Measurements from ENCODE around the gene PAQR8.

The PAQR8 gene, protein sequence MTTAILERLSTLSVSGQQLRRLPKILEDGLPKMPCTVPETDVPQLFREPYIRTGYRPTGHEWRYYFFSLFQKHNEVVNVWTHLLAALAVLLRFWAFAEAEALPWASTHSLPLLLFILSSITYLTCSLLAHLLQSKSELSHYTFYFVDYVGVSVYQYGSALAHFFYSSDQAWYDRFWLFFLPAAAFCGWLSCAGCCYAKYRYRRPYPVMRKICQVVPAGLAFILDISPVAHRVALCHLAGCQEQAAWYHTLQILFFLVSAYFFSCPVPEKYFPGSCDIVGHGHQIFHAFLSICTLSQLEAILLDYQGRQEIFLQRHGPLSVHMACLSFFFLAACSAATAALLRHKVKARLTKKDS

DNA sequence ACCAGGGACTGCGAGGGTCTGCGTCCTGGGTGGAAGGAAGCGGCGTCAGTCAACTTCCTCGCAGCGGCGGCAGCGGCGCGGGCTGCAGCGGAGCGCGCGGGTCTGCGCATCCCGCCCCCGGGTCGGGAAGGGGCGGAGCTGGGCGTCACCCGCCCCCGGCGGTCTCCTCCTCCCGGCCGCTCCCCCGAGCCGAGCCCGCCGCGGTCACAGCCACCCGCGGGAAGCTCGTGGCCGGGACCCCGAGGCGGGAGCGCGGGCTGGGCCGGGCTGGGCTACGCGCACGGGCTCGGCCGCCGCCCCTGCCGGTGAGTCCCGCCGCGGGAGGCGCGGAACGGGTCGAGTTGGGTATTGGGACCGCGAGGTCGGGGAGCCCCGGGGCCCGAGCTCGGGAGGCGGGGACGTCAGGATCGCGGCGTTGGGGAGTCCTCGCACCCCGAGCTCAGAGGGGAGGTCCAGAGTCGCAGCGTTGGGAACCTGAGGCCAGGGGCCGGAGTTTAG lies at the start of gene PAQR8:
PAQR8 (plus strand) TSS at position 207 of the 498 bp plus-strand sequence. CDS start 41,063 bp downstream, outside the sequence.
- peak; percentile 81 for DNase-seq

DNA sequence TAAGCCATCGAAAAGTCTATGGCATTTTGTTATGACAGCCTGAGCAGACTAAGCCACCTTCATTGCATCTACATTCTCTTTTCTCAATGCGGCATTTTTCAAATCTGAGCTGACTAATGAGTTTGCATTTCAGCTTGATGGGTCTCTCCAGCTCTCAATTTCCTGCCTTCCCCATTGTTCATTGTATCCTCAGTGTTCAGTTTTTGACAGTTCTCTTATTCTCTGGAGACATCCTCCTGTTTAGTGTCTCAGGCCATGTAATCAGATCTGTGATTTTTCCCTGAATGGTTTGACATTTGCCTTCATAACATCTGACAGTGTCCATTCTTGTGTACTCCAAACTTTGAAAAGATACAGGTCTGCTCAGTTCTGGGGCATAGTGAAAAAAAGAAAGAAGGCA lies 49.5 kb upstream of the PAQR8 start:
- no peak for DNase-seq

DNA sequence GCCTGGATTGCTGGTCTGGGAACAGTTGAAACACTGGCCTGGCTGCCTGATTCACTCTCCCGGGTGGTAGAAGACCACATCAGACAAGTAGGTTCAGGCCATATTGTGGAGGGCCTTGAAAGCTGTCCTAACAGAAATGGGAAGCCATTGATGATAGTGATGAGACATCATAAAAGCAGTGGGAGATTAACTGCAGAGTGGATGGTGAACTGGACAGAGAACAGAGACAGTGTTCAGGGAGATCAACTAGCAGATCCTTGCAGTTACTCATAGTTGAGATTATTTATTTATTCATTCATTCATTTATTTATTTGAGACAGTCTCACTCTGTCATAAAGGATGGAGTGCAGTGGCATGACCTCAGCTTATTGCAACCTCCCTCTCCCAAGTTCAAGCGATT lies 47.2 kb upstream of the PAQR8 start:
- no peak for DNase-seq

DNA sequence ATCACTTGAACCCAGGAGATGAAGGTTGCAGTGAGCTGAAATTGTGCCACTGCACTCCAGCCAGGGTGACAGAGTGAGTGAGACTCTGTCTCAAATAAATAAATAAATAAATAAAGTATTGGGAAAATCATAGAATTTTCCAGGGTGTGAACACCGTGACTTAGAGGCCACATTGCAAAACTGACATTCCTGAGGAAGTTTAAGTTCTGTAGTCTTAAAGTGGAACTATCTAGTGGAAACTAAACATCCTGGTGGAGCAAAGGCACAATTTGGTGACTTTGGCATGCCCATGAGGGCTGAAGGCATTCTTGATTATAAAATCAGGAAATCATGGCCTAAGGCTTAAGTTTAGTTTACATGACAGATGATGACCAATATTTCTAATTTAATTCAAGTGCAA lies 44.7 kb upstream of the PAQR8 start:
- peak; percentile 42 for DNase-seq

DNA sequence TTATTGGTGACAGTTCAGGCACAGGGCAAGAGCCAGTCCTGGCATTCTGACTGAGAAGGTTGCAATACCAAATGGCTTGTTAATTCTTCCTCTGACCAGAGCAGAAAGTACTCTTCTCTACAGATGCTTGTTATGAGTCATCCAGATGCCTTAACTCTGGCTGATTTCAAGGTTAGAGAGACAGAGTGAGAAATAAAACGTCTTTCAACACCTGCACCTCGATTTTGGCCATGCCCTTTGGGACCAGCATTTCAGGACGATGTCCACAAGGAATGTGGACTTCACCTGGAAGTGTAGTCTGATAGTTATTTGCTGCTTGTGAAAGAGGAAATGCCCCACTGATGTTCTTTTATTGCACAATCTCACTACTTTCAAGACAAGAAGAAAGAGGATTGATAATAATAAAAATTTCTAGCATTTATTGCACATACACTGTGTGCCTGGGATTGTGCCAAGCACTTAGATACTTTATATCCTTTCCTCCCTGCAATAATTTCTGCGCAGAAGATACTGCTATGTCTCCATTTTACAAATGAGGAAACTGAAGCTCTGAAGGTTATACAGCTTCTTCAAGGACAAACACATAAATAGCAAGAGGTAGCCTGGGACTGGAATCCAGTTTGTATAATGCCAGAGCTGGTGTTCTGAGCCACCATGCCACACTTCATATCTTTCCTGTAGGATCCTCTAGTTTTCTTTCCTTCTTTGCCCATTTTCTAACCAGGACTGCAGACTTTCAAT lies 43.9 kb upstream of the PAQR8 start:
- DNase-seq: peak; percentile 55

DNA sequence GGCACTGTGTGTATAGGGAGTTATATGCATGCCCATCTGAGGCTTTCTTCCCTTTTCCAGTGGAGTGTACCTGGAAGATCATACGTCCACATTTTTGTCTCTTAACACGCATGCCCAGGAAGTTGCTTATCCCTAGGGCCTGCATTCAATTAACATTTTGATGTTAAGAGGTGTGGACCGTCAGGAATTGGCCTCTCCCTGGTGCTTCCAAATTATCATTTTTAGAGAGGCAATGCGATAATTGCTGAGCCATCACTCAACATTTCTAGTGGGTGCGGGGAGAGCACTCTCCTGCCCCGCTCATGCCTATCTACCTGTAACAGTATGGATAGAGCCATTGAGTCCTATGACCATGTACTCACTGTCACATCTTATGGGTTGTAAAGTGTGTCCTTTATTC lies 37.8 kb upstream of the PAQR8 start:
- DNase-seq: no peak

DNA sequence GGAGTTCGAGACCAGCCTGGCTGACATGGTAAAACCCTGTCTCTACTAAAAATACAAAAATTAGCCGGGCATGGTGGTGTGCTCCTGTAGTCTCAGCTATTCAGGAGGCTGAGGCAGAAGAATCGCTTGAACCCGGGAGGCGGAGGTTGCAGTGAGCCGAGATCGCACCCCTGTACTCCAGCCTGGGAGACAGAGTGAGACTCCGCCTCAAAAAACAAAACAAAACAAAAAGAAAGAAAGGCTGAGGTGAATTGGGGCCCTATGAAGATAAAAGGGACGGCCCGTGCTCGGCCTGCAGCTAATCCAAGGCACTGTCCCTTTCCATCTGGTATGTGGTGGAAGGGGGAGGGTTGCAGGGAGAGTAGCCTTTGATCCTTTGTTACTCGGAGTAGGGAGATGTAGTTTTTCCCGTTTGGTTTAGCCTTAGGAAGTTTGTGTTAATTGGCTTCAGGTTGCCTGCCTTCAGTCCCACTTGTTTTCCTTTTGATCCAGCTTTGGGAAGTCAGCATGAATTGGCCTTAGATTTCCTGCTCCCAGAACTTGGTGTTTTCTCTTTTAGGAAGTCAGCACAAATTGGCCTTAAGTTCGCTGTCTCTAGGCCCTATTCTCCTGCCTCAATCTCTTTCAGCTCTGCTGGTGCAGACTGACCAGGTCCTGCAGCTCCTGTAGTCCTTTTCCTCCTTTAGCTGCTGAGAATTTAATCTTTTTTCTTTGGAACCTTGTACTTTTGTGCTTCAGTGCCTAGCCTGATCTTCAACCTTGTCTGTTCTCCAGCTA lies 36.1 kb upstream of the PAQR8 start:
- DNase-seq: no peak

DNA sequence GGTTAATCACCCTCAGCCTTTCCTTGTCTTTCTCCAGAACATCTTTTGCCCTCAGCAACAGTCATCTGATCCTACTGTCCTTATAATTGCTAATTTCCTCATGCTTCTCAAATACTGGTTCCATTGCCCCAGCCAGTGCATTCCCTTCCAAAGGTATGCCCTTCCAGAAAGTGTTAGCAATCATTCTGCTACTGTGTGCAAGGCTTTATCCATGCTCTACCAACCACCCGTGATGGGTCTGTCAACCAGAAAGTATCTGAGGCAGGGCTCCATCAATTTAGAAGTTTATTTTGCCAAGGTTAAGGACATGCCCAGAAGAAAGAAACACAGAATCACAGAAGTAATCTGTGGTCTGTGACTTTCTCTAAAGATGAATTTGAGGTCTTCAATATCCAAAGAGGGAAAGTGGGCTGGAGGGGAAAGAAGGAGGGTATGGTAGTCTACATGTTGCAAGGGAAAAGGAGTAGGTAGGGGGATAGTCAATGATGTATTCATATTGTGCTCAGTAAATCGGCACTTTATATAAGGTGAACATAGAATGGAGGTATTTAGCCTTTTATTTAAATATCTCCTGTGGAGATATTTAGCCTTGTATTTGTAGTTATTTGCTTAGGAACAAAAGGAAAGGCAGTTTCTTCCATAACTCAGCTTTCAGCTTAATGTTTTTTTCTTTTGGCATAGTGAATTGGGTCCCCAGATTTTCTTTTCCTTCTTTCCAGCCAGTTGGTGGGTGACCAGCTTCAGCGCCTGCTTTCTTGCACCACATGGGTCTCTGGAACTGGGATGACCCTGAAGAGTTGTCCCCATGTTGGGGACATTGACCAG lies 35.2 kb upstream of the PAQR8 start:
- no peak for DNase-seq

DNA sequence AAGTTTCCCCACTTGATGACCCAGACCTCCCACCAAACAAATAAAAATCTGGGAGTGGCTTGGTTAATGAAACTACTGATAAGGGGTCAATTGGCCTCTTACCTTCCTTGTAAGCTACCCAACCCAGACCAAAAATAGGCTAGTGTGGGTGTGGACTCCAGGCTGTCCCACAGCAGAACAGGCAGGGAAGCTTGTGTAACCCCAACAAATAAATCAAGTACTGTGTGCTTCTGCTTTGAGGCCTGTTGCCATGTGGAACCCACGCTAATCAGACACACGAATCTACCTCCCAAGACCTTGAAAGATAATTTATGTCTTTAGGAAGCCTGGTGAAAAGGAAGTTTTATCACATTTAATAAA lies 33.7 kb upstream of the PAQR8 start:
- no peak for DNase-seq

DNA sequence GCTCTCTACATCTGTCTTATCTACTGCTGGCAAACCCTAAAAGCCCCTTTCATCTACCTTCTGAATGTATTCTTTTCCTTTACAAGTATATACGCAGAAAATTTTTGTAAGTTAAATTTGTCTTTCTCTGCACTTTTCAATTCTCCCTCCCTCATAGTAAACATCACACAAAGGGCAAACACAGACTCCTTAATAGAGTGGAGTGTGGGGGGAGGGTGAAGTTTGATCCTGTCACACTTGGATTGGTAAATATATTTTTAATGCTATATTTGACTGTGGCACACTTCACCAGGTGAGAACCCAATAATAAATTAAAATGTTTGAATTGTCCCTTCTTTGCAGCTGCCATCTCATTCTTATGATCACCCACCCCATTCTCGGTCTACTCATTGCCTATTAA lies 33.2 kb upstream of the PAQR8 start:
- DNase-seq: no peak

DNA sequence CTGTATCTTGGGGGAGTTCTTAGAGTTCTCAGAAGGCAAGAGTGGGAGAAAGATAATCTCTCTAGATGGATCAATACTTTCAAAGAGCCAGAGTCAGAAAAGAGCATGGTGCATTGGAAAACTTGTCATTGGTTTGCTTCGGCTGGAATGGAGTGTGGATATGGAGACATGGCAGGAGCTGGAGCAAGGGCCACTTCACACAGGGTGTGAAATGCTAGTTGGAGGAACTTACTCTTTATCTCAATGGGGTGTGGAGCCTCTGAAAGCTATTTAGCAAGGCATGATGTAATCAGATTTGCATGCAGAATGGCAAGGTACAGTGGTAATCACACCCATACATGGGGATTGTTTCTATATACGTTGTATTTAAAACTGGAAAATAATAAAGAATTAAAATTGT lies 31.5 kb upstream of the PAQR8 start:
- DNase-seq: no peak

DNA sequence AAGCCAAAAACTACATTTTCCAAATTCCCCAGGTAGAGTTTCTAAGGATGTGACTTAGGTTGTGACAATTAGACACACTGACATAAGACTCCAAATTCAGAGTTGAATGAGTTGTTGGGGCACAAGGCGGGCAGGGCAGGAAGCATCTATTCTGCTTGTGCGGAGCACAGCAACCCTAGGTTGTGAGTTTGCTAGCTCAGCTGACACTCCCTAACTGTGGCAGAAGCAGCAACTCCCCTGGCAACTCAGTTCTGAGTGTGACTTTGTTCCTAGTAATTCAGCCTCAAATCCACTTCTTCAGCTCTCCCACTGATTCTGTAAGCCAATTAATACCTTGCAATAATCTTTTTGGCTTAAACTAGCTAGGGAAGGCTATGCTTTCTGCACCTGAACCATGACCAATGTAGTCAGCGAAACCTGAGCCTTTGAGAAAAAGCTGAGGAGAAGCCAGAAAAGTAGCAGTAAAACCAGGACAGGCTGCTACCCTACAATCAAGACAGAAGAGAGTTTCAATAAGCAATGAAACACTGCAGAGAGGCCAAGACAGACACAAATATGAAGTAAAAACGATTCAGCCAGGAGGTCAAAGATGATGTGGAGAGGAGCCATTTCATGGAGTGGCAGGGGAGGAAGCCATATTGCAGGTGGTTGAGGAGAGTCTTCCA lies 30.0 kb upstream of the PAQR8 start:
- DNase-seq: no peak

DNA sequence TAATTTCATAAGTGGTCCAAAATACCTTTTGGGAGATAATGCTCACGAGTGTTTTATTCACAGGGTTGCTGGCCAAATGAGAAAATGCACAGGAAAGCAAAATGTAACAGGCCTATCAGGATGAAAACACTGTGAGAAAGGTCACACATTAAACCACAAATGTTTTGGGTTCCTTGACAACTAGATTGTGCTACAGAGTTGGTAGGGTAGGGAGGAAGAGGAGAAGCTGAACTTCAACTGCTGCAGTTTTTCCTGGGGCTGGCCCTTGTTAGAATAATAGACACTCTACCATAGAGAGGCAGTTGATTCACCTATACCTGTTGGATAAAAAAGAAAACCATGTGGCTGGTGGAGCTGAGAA lies 28.1 kb upstream of the PAQR8 start:
- DNase-seq: no peak

DNA sequence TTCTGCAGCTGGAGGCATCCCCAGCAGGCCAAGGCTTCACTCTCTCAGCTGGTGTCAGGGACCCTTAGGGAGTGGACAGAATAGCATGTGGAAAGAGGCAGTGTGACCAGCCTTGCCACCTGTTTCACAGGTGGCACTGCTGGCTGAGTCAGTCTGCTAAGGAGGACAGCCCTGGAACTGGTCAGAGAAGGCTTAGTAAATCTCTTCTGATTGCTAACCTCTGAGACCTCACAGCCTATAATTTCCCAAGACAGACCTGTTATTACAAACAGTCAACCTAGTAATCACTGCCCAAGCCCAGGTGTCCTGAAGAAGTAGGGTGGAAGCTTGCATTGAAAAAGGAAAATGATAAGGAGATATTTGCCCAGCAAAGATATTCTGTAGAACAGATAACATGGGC lies 26.4 kb upstream of the PAQR8 start:
- no peak for DNase-seq

DNA sequence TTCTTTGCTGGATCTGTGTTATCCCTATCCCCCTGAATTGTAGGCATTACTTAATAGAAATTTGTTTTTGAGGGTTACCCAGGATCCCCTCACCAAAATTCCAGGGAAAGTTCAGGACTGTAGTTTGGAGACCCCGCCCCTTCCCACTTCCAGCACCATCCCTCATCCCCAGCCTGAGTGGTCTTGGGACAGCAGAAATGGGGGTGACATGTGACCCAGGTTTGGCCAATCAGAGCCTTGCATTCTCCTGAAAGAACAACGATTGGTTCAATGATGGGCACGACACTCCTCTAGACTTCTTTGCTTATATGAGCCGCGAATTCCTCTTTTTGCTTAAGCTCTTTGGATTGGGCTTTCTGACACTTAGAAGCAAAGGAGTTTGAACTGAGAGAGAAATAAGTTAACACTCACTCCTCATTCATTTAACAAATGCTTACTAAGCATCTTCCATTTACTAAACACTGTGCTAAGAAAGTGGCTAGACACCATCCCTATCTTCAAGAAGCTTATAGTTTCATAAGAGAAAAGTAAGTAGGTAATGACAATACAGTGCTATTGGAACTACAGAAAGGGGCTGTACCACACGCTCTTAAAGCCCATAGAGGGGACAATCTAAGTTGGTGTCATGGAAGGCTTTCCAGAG lies 24.9 kb upstream of the PAQR8 start:
- no peak for DNase-seq

DNA sequence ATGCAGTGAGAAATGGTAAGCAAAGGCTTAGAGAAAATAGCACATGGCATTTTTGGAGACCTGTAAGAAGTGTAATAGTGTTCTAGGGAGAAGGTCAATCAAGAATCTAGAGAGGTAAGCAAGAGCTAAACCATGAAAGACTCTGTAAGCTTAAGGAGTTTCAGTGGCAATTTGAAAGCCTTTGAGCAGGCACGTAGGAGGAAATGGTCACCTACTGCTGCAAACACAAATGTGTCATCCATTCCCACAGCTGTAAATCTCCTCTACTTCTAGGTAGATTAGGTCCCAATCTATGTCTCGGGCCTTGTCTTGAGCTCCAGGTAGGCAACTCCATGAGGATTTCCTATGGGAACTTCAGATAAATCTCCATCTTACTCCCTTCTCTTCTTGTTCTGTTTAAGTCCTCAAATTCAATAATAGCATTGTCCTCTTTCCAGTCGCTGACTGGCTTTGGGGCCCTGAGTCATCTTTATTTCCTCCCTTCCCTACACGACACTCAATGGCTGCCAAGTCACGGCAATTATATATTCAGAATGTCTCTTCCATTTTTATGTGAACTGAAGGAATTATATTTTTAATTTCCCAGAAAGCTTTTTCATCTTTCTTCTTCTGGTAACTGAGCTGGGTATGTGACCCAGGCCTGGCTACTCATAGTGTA lies 24.2 kb upstream of the PAQR8 start:
- no peak for DNase-seq

DNA sequence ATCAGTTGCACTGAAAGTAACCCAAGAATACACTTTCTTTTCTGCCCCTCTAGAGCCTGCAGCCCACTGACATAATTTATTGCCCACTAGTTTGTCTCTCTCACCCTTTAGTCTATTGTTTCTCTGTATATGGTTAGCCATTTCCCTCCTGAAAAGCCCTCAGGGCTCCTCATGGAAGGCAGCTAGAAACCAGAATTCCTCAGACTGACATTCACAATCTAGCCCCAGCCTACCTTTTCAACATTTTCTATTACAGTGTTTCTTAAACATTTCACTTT lies 21.4 kb upstream of the PAQR8 start:
- DNase-seq: no peak

DNA sequence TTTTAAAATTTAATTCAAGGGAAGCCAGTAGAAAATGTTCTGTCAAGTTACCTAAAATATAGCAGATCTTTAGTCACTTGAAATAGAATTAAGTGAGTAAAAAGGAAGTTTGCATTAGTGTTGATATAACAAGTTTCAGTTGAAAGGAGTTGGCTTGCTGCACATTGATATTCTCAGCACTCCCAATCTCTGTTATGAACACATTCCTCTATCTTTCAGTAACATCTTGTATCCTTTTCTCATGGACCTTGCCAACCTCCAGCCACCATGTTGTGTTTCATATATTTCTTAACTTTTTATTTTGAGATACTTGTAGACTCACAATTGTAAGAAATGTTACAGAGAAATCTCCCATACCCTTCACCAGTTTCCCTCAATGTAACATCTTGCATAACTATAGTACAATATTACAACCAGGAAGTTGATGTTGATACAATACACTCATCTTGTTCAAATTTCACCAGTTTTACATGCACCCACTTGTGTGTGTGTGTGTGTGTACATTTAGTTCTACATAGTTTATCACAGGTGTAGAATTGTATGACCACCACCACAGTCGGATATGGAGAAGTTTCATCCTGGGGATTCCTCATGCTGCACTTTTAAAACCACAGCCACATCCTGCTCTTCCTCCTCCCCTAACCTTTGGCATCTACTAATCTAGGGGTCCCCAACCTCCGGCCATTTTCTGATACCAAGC lies 20.2 kb upstream of the PAQR8 start:
- DNase-seq: peak; percentile 50

DNA sequence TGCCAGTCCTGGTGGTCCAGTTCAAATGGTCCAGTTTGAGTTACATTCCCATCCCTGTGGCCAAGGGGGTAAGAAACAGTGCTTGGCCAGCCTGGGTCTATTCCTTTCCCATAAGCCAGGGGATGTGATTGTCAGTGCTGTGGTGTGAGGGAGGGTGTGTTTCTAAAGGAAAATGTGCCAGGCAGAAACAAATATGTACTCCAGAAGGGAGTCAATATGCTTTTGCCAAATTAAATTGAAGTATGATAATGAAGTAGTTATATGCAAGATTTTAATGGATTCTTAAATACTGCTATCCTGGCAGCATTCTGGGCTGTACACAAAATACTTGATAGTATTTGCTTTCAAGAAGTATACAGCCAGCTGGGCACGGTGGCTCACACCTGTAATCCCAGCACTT lies 16.6 kb upstream of the PAQR8 start:
- no peak for DNase-seq

DNA sequence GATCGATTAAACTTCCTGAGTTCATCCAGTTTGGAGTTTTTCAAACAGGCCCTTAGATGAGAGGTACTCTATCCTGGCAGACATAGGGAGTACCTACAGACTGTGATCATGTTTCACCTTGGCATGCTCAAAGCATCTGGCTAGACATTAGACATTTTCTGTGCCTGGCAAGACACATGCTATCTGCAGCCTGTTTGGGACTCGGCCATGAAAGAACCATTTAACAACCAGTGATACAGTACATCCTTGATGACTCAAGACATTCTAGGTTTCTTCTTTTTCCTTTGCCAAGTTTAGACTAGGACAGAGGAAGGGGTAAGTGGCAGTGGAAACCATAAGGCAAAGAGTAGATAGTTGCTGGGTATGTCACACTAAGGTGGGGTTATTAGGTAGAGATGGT lies 15.4 kb upstream of the PAQR8 start:
- DNase-seq: no peak

DNA sequence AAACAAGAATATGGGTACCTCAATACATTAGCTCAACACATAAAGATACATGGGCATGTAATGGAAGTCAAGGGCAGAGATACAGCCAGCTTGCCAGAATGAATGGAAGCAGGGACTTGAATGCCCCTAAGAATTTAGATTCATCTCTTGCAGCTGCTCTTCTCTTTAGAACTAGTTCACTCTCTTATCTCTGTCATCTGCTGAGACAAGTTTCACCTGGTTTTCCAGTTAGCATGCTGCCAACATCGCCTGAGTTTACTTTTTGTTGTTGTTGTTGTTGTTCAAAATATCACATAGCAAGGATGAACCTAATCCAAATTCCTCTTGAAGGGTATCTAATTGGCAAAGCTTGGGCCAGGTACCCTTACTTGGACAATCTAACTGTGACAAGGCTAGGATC lies 14.1 kb upstream of the PAQR8 start:
- no peak for DNase-seq

Data from suppressor macrophage treated with lipopolysaccharide for 4 hours (primary cell).